MM.1S (cell line): ENCODE results near the gene TNS2.

ENCODE experiments used
- DNase-seq: peaks from one replicate; pipeline ENCODE4 v3.0.0-alpha.2; 2015
- H2AFZ ChIP-seq: fragments of 300-600 bp; sonication (generic); 2 replicates; pipeline ENCODE4 v1.6.0; 2016; ENCODE audit warnings: antibody characterized with exemption, low read length
- H3F3A ChIP-seq: fragments of 300-600 bp; sonication (generic); 2 replicates; pipeline ENCODE4 v1.6.1; 2016; ENCODE audit warnings: mild to moderate bottlenecking, antibody characterized with exemption, low read length, moderate library complexity, mixed read lengths; ENCODE audit not compliant: insufficient read depth
- H3K27ac ChIP-seq: fragments of 300-600 bp; sonication (generic); 2 replicates; pipeline ENCODE4 v1.5.1; 2016; ENCODE audit warnings: mild to moderate bottlenecking, low read length
- H3K27me3 ChIP-seq: fragments of 300-600 bp; sonication (generic); replicated peaks from 2 replicates; pipeline ENCODE4 v1.6.0; 2016; ENCODE audit warnings: low read length; ENCODE audit not compliant: insufficient read depth
- H3K36me3 ChIP-seq: fragments of 300-600 bp; sonication (generic); replicated peaks from 2 replicates; pipeline ENCODE4 v1.6.1; 2016; ENCODE audit warnings: mild to moderate bottlenecking, low read length, mixed read lengths; ENCODE audit not compliant: insufficient read depth
- H3K4me1 ChIP-seq: fragments of 300-600 bp; sonication (generic); 2 replicates; pipeline ENCODE4 v1.6.1; 2016; ENCODE audit warnings: low read length, mixed read lengths
- H3K4me2 ChIP-seq: fragments of 300-600 bp; sonication (generic); 2 replicates; pipeline ENCODE4 v1.6.0; 2016; ENCODE audit warnings: low read depth, low read length
- H3K4me3 ChIP-seq: fragments of 300-600 bp; sonication (generic); 2 replicates; pipeline ENCODE4 v1.5.1; 2016; ENCODE audit warnings: low read length, mixed read lengths
- H3K79me2 ChIP-seq: fragments of 300-600 bp; sonication (generic); 2 replicates; pipeline ENCODE4 v1.6.1; 2016; ENCODE audit warnings: mixed run types, low read length, mixed read lengths
- H3K9ac ChIP-seq: fragments of 300-600 bp; sonication (generic); 2 replicates; pipeline ENCODE4 v1.6.1; 2016; ENCODE audit warnings: low read length, mixed read lengths
- H3K9me2 ChIP-seq: fragments of 300-600 bp; sonication (generic); replicated peaks from 2 replicates; pipeline ENCODE4 v1.6.1; 2016; ENCODE audit warnings: mild to moderate bottlenecking, low read length, mixed read lengths; ENCODE audit not compliant: insufficient read depth
- H3K9me3 ChIP-seq: fragments of 300-600 bp; sonication (generic); replicated peaks from 2 replicates; pipeline ENCODE4 v1.6.1; 2016; ENCODE audit warnings: mild to moderate bottlenecking, low read length, mixed read lengths; ENCODE audit not compliant: insufficient read depth
- H4K20me1 ChIP-seq: fragments of 300-600 bp; sonication (generic); 2 replicates; pipeline ENCODE4 v1.6.1; 2016; ENCODE audit warnings: mild to moderate bottlenecking, low read length, moderate library complexity, mixed read lengths; ENCODE audit not compliant: insufficient read depth
- CTCF ChIP-seq: fragments of 300-600 bp; sonication (generic); IDR thresholded peaks from 2 replicates; pipeline ENCODE4 v1.5.1; 2016; ENCODE audit warnings: antibody characterized with exemption, low read length, mixed read lengths
- EZH2 ChIP-seq: fragments of 300-600 bp; sonication (generic); optimal IDR thresholded peaks from 2 replicates; pipeline ENCODE3; 2017; ENCODE audit warnings: low read depth, mild to moderate bottlenecking, antibody characterized with exemption, low read length, mixed read lengths
- EZH2phosphoT487 ChIP-seq: fragments of 300-600 bp; sonication (generic); IDR thresholded peaks from 2 replicates; pipeline ENCODE4 v1.6.1; 2018; ENCODE audit warnings: antibody characterized with exemption, low read length

TNS2 gene

DNA sequence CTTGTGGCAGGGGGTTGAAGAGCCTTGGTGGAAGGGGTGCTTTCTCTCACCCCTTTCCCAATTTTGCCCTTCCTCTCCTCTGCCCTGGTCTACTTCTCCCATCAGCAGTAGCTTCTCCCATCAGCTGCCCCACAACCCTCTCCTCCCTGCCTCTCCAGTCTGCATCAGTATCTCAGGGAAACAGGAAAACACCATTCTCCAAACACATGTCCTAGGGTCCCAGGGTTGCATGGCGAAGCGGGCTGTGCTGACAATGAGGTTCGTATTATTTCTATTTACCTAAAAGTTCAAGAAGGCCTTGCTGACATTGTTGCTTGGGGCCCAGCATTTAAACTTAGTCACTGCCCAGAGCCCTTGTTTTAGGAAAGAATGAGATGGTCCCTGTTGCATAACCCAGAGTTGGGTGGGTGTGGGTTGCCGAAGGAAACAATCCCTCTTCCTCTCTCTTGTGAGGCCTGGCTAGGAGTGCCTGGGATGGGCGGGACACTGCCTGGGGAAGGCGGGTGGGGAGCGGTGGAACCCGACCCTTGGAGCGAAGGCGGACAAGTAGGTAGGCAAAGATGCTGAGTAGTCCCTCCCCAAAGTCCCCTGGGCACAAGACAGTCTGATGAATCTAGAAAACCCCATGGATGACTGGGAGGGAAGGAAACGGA lies 46.4 kb downstream of the TNS2 start:
- Histone ChIP-seq H3K27ac (no peak overlapping the region), H3K27me3 (0 out of 2 replicates have a peak, but pooled peaks cover 7% of the 10 kb centered on the region), H3K36me3 (no peaks in the 10 kb centered on the region), H3K9ac (no peak overlapping the region), H4K20me1 (no peaks in the 10 kb centered on the region), H3K4me1 (peaks cover 14% of the 10 kb centered on the region), H3K79me2 (no peaks in the 10 kb centered on the region), H3K4me2 (no peak overlapping the region), H3K9me2 (no peaks in the 10 kb centered on the region), H3K4me3 (no peak overlapping the region), H3K9me3 (no peaks in the 10 kb centered on the region), H3F3A (peaks cover 4% of the 10 kb centered on the region; the same call in 1 of the 2 replicates), H2AFZ (no peak overlapping the region)
- no peak for DNase-seq
- TF ChIP-seq EZH2phosphoT487: no peak
- TF ChIP-seq CTCF: no peak
- TF ChIP-seq EZH2: no peak

DNA sequence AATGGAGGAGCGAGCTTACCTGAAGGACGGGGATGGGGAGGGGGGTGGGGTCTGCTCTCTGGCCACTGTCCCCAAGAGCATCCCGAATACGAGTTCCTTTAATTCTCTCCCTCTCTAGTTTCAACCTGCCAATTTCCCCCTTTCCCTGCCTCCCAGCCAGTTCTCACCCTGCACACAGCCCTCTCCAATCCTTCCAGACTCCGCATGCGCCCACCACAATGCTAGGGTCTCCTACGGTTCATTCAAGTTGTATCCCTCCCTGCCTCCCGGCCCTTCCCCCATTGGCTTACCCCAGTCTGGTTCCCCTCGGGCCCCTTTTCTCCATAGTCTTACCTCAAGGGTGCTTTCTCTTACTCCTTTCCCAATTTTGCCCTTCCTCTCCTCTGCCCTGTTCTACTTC lies 46.9 kb downstream of the TNS2 start:
- no peaks in the 10 kb centered on the region for H3K36me3 ChIP-seq
- no peak overlapping the region for H3K4me3 ChIP-seq
- TF ChIP-seq CTCF: no peak
- no peak for TF ChIP-seq EZH2
- no peak for TF ChIP-seq EZH2phosphoT487
- H3K27me3 ChIP-seq: 0 out of 2 replicates have a peak, but pooled peaks cover 7% of the 10 kb centered on the region
- no peak overlapping the region for H3K9ac ChIP-seq
- no peak for DNase-seq
- no peaks in the 10 kb centered on the region for H3K9me3 ChIP-seq
- H4K20me1 ChIP-seq: no peaks in the 10 kb centered on the region
- H3F3A ChIP-seq: peaks cover 4% of the 10 kb centered on the region; the same call in 1 of the 2 replicates
- H2AFZ ChIP-seq: no peak overlapping the region
- H3K4me1 ChIP-seq: peaks cover 14% of the 10 kb centered on the region
- H3K79me2 ChIP-seq: no peaks in the 10 kb centered on the region
- peak overlapping the region; percentile 100; the same call in 1 of the 2 replicates for H3K4me2 ChIP-seq
- H3K27ac ChIP-seq: no peak overlapping the region
- no peaks in the 10 kb centered on the region for H3K9me2 ChIP-seq

- Histone ChIP-seq H3K79me2 (no peaks in the 10 kb centered on the region), H4K20me1 (no peaks in the 10 kb centered on the region), H3F3A (peaks cover 4% of the 10 kb centered on the region; the same call in 1 of the 2 replicates), H3K9me2 (no peaks in the 10 kb centered on the region), H3K27ac (no peak overlapping the region), H3K4me2 (peak overlapping the region; percentile 100), H3K36me3 (no peaks in the 10 kb centered on the region), H3K4me1 (peaks cover 17% of the 10 kb centered on the region), H3K4me3 (peak overlapping the region; percentile 77), H3K9me3 (no peaks in the 10 kb centered on the region), H3K27me3 (0 out of 2 replicates have a peak, but pooled peaks cover 7% of the 10 kb centered on the region), H2AFZ (peak overlapping the region; percentile 99), H3K9ac (peak overlapping the region; percentile 39; the same call in 1 of the 2 replicates)
- no peak for TF ChIP-seq EZH2
- no peak for TF ChIP-seq CTCF
- TF ChIP-seq EZH2phosphoT487: no peak
- no peak for DNase-seq
Observed at GRCh38 chr12:53097207-53097563, 47.3 kb downstream of the TNS2 start.
